Panc1 (cell line): ENCODE data around the gene STK24.

ENCODE experiments used
- POLR2AphosphoS5 ChIP-seq: IDR thresholded peaks from 2 replicates; pipeline ENCODE4 v1.6.1; 2012; ENCODE audit warnings: mild to moderate bottlenecking, low read depth, low read length, moderate library complexity
- SIN3A ChIP-seq: IDR thresholded peaks from 2 replicates; pipeline ENCODE4 v1.6.1; 2012; ENCODE audit warnings: low read depth, mild to moderate bottlenecking, low read length, moderate library complexity, borderline replicate concordance; ENCODE audit not compliant: insufficient read depth
- TF ChIP-seq, protein P1 (sequence below): fragments of 450-650 bp; IDR thresholded peaks from 2 replicates; pipeline ENCODE4 v1.5.1; 2017; ENCODE audit warnings: mild to moderate bottlenecking
- TF ChIP-seq, protein P2 (sequence below), 2 experiments: IDR thresholded peaks; 2 replicates each; pipeline ENCODE4 v1.6.1; 2011 to 2012; ENCODE audit warnings: low read depth in 2 of 2, control low read depth in 1 of 2, low read length in 1 of 2, mild to moderate bottlenecking in 1 of 2, moderate library complexity in 1 of 2; ENCODE audit not compliant: insufficient read depth in 1 of 2

DNA sequence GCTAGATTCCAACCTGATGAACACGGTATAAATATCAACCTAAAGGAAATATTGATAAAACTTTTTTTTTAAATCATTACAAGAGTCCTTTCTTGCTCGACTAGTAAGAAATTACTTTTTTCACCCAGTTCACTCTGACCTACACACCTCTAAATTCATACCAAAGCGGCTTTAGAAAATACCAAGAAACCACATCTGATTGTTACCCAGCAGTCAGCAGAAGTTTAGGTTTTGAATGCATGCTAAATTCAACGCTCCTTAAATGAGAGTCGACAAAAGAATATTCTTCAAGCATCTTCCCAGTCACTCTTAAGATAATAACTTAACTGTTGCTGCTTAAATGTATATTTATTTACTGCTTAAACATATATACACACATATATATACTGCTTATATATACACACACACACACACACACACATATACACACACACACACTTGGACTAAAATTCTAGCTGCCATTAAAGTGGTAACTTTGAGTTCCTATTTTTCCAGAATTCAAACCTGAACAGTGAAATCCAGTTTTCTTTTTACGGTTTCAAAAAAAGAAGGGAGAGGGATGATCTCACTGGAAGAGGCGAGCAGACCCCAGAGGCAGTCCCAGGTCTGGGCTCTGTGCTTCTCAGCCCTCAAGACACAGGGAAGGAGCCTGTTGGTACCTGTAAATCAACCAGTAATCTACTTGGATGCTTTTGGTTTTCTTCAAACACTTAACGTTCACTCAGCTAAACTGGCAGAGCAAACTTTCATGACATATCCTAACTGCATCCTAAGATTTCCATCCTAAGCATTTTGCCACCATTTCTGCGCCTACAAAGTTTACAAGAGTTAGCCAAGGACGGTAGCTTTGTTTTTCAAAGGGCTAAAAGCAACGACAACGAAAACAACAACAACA is 1.7 kb downstream of the STK24 start:
- TF ChIP-seq, protein P1, sequence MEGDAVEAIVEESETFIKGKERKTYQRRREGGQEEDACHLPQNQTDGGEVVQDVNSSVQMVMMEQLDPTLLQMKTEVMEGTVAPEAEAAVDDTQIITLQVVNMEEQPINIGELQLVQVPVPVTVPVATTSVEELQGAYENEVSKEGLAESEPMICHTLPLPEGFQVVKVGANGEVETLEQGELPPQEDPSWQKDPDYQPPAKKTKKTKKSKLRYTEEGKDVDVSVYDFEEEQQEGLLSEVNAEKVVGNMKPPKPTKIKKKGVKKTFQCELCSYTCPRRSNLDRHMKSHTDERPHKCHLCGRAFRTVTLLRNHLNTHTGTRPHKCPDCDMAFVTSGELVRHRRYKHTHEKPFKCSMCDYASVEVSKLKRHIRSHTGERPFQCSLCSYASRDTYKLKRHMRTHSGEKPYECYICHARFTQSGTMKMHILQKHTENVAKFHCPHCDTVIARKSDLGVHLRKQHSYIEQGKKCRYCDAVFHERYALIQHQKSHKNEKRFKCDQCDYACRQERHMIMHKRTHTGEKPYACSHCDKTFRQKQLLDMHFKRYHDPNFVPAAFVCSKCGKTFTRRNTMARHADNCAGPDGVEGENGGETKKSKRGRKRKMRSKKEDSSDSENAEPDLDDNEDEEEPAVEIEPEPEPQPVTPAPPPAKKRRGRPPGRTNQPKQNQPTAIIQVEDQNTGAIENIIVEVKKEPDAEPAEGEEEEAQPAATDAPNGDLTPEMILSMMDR = no peak
- no peak for TF ChIP-seq POLR2AphosphoS5
- TF ChIP-seq SIN3A = no peak
- TF ChIP-seq, protein P2, sequence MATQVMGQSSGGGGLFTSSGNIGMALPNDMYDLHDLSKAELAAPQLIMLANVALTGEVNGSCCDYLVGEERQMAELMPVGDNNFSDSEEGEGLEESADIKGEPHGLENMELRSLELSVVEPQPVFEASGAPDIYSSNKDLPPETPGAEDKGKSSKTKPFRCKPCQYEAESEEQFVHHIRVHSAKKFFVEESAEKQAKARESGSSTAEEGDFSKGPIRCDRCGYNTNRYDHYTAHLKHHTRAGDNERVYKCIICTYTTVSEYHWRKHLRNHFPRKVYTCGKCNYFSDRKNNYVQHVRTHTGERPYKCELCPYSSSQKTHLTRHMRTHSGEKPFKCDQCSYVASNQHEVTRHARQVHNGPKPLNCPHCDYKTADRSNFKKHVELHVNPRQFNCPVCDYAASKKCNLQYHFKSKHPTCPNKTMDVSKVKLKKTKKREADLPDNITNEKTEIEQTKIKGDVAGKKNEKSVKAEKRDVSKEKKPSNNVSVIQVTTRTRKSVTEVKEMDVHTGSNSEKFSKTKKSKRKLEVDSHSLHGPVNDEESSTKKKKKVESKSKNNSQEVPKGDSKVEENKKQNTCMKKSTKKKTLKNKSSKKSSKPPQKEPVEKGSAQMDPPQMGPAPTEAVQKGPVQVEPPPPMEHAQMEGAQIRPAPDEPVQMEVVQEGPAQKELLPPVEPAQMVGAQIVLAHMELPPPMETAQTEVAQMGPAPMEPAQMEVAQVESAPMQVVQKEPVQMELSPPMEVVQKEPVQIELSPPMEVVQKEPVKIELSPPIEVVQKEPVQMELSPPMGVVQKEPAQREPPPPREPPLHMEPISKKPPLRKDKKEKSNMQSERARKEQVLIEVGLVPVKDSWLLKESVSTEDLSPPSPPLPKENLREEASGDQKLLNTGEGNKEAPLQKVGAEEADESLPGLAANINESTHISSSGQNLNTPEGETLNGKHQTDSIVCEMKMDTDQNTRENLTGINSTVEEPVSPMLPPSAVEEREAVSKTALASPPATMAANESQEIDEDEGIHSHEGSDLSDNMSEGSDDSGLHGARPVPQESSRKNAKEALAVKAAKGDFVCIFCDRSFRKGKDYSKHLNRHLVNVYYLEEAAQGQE (IDR thresholded peaks at IDR 0.05; ENCODE audit: insufficient read depth in 1 of 2, low read depth in 2 of 2, low read length in 1 of 2) = no peak
